ENCODE data around the gene PPP2R2C.

Gene PPP2R2C

DNA sequence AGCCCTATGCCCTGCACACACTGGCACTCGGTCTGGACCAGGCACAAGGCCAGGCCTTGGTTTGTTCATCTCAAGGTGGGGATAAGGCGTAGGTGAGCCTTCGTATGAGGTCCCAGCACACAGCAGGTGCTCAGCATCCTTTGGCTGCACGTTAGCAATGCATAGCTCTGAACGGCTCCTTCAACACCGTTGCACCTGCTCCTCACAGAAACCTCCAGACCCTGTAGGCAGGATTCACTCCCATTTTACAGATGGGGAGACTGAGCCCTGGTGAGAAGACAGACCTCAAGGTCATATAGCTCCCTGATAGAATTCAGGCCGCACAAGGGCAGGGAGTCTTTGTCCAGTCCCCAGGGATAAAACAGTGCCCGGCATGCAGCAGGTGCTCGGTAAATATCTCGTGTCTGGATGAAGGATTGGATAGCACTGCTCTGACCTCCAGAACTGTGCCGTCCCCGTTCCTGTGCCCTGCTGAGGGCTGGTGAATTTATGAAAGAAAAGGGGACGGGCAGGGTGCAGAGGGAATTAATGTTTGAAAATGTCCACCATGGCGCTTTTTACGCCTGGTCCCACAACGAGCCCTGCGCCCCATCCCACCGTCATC, 2.4 kb downstream of the PPP2R2C start:
- DNase-seq (ENCODE audit: low read depth in 2 of 2): no peak

DNA sequence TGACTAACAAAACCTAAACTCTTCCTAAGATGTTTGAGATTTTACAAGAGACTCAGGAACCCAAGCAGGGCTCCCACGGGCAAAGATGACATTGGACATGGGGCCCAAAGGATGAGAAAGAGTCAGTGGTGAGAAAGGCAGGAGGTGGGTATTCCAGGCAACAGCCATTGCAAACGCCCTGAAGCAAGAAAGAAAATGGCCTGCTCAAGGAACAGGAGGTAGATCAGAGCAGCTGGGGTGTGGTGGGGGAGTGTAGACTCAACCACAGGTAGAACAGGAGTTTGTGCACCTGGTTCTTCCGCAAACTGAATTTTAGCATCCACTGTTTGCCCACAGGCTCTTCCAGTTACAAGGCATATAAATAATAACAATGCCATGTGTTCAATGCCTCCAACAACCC, 3.3 kb downstream of the PPP2R2C start:
- DNase-seq (ENCODE audit: low read depth in 2 of 2): no peak

GRCh38 chr4:6468376-6468775, 4.0 kb downstream of the PPP2R2C start:
- DNase-seq (ENCODE audit: low read depth in 2 of 2): no peak

GRCh38 chr4:6467600-6467999, 4.8 kb downstream of the PPP2R2C start:
- DNase-seq (ENCODE audit: low read depth in 2 of 2): no peak

DNA sequence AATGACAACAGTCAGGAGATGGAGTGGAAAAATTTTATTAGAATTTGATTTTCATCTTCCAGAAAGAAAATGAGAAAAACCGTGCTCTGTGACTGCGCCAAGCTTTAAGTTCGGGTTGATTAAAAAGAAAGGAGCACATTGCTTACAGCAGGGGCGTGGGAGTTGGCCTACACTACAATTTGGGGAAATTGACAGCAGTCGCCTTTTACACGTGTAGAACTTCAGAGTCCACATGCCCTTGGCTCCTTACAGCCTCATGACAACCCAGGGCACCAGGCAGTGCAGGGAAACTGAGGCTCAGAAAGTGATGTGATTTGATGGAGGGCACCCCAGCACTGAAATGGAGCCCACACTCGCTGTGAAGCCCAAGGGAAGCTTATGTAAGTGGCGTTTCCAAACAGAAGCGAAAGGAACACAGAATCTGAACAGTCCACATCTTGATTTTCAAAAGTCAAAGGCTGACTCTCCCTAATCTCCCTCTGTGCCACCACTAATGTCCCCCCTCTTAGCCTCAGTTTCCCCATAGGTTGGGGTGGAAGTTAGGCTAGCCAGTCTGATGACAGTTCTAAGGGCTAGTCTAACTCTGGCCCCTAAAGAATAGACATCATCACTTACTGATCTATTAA, 5.5 kb downstream of the PPP2R2C start:
- no peak for DNase-seq (ENCODE audit: low read depth in 2 of 2)

GRCh38 chr4:6465955-6466354, 6.5 kb downstream of the PPP2R2C start:
- DNase-seq (ENCODE audit: low read depth in 2 of 2): no peak

GRCh38 chr4:6464842-6465588, 7.4 kb downstream of the PPP2R2C start:
- DNase-seq (ENCODE audit: low read depth in 2 of 2): no peak

GRCh38 chr4:6463311-6464289, 8.8 kb downstream of the PPP2R2C start:
- DNase-seq (ENCODE audit: low read depth in 2 of 2): no peak

DNA sequence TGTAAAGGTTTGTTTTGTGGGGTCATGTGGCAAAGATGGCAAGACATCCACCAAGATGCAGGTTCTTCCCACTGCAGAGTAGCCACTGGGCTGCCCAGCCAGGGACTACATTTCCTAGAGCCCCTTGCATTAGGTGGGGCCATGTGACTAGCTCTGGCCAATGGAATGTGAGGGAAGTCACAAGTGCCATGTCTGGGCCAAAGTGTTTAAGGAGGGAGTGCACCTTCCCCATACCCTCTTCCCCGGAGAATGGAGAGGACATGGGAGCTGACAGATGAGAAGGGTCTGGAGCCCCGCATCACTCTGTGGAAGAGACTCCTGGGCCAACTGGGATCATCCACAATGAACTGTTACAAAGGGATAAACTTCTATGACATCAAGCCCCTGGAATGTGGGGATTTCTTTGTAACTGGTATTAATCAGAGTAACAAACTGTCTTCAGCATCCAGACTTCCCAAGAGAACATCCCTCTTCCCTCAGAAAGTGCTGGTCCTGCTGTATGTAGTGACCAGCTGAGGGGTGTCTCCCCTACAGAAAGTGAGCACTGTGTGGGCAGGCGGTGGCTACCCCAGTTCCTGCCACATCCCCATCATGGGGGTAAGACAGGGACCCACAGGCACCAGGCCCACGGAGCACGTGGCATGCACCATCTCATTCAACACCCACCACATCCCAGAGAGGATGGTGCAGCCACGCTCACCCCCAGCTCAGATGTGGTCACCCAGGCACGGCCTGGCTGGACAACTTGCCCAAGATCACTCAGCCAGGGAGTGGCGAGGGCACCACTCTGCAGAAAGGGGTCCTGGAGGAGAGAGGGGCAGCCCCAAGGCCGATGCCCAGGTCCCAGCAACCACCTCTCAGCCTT, 10.9 kb downstream of the PPP2R2C start:
- no peak for DNase-seq (ENCODE audit: low read depth in 2 of 2)

- no peak for DNase-seq (ENCODE audit: low read depth in 2 of 2)
These were observed 11.5 kb downstream of the PPP2R2C start for GRCh38 chr4:6460876-6461275.

DNA sequence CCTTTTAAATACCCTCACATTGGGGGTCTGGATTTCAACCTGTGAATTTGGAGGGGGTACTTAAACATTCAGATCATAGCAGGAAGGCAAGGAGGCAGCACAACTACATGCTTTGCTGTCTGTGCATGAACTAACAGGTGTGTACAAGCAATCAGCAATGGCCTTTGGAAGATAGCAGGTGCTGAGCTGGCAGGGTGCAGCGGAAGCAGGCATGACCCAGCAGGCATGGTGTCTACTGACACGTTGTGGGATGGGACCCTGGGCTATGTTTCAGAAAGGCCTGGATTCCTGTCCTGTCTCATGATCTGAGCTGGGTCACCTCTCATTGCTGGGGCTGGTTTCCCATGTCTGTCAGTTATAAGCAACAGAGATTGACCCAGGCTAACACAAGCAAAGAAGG, 13.9 kb downstream of the PPP2R2C start:
- no peak for DNase-seq (ENCODE audit: low read depth in 2 of 2)

DNA sequence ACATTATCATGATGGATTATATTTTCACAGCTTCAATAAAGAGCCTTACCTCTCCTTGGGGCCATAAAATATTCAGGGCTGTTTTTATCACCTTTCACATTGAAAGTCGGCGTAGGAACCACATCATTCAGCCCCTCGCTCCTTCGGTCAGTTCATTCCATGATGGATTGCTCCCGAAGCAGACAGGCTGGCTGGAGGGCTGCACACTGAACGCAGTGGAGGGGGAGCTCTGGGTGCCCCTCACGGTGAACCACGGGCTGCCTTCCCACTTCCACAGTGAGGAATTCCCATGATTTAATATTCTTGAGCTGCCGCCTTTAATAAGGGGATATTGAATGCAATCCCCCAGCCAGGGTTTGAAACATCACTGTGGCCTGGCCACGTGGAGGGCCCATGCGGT, 16.0 kb downstream of the PPP2R2C start:
- no peak for DNase-seq (ENCODE audit: low read depth in 2 of 2)

DNA sequence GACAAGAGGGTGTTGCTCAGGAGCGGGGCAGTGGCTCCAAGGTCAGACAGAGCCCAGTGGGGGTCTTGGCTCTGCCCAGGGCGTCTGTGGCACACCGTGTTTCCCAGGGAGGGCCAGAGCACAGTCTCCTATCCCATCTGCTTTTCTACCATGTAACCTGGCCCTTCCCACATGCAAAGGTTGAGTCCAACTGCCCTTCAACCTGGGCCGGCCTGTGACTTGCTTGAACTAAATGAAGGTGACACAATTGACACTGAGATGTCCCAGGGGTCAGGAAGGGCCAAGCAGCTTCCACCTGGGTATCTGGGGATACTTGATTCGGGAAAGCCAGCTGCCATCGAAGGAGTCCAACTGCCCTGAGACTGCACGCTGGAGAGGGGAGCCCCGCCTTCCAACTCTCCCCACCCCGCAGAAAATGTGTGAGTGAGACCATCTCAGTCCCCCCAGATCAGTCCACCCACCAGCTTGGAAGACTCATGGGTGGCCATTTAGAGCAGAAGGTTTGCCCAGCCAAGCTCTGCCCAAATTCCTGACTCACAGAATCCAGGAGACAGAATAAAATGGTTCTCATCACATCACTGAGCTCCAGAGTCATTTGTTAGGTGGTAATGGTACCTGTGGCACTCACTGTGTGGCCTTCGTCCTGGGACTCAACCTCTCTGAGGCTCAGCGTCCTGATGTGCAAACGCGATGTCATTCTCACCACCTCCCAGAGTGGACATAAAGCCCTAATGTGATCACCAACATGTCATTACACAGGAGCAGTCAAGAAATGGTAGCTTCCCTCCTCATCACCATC, 18.1 kb downstream of the PPP2R2C start:
- no peak for DNase-seq (ENCODE audit: low read depth in 2 of 2)

- DNase-seq (ENCODE audit: low read depth in 2 of 2): no peak
These were observed 18.8 kb downstream of the PPP2R2C start for GRCh38 chr4:6453688-6453990.

DNA sequence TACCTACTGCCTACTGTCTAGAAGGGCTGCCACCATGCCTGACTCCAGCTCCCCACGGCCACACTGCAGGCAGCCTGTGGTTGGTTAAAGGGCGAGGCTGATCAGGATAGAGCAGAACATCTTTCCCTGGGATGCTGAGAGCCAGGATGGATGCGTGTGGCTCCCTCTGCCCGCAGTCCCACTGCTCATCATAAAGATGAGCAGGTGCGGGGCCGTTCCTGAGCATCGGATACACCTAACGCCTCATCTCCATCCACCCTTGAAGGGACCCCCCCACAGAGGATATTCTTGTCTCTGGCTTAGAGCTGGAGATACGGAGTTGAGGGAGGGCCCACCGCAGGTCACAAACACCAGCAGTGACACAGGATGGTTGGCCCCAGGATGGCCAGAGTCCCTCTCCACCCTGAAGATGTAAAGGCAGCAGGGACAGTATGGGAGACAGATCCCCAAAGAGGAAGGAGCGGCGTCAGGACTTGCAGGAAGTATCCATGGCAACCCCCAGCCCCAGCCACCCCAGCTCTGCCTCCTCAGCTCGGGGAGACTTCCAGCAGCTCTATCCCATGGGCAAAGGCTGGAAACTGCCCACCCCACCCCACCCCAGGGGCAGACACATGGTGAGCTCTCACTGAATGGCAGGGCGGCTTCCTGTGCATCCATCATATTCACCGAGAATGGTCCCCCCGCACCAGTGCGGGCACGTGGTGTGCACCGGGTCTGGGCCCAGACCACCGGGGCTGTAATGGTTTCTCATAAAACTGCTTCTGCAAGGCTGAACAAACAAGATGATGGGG, 19.3 kb downstream of the PPP2R2C start:
- no peak for DNase-seq (ENCODE audit: low read depth in 2 of 2)

GRCh38 chr4:6452116-6452896, 20.1 kb downstream of the PPP2R2C start:
- no peak for DNase-seq (ENCODE audit: low read depth in 2 of 2)

DNA sequence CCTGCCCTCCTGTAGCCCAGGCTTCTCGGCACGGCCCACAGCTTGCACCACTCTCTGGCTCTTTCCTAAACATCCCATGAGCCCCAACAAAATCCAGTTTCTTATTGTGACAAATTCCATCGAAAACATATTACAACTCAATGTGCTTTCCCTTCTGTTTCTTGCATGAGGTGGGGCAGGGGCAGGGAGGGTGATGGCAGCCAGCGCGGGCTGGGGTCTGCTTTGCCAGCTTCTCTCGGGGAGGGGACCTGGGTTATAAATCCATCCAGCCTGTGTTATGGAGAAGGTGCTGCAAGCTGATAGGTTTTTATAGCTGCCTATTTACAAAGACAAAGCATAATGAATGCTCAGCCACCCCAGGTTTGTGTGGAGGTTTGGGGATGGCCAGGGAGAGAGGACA, 21.1 kb downstream of the PPP2R2C start:
- no peak for DNase-seq (ENCODE audit: low read depth in 2 of 2)

DNA sequence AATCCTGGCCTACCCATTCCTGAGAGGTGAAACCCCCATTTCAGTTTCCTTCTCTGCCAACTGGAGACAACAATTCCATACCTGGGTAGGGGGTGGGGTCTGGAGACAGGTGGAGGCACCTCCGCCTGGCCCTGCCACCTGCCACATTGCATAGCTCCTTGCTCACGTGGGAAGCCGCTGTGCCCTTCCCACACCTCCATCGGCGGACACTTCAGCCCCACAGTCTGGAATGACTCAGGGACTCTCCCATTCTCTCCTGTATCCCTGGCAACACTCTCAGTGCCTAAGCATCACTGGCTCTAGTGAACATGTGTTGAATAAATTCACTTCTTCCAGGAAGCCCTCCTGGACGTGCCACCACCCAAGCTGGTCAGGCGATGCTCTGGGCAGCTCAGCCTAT, 21.7 kb downstream of the PPP2R2C start:
- no peak for DNase-seq (ENCODE audit: low read depth in 2 of 2)
